ENCODE results near the gene MARS1. TPM values are rescaled to one million over a fixed set of nuclear protein-coding genes. Genes with fewer than 3 reads are reported as not detected.
"Not testable (repeated sequence)": the region's sequence is repeated elsewhere in the genome, so short reads cannot be mapped to it uniquely, and the experiment has no call there.

The MARS1 gene
- total RNA-seq, 2 donors from 2014 or later = 336 to 446 TPM

GRCh38 chr12:57479376-57480115, 8.3 kb upstream of the MARS1 start, which contains the start of gene ARHGAP9:
Gene ARHGAP9, minus strand, starts transcription at chr12:57479866. Its CDS starts 460 bp downstream, at chr12:57479406.
- ATAC-seq (peak; percentile 77), DNase-seq (ENCODE audit: low spot score) (peak; percentile 82)
- peaks cover 3% of the 10 kb centered on the region for H3K36me3 Mint-ChIP-seq
- H3K4me3 Mint-ChIP-seq = peak within 1 kb of the TSS; percentile 89
- H3K4me1 Mint-ChIP-seq (ENCODE audit: low read depth in 2 of 2) = peaks cover 62 to 76% of the 10 kb centered on the region in 2 donors
- H3K9me3 Mint-ChIP-seq = no peaks in the 10 kb centered on the region
- H3K27me3 Mint-ChIP-seq = no peaks in the 10 kb centered on the region
- peak within 1 kb of the TSS; percentile 98 to 100 for H3K27ac Mint-ChIP-seq

GRCh38 chr12:57481671-57482070, 6.2 kb upstream of the MARS1 start:
- ATAC-seq = no peak
- H3K4me3 Mint-ChIP-seq = peak overlapping the region; percentile 89
- no peak for DNase-seq (ENCODE audit: low spot score)
- H3K27ac Mint-ChIP-seq = peak overlapping the region; percentile 98 to 100
- peaks cover 50 to 58% of the 10 kb centered on the region in 2 donors for H3K4me1 Mint-ChIP-seq (ENCODE audit: low read depth in 2 of 2)
- H3K9me3 Mint-ChIP-seq = no peaks in the 10 kb centered on the region
- no peaks in the 10 kb centered on the region for H3K27me3 Mint-ChIP-seq
- H3K36me3 Mint-ChIP-seq = no peaks in the 10 kb centered on the region

- Mint-ChIP-seq H3K27ac (peak overlapping the region; percentile 14 to 31), H3K27me3 (no peaks in the 10 kb centered on the region), H3K4me3 (no peak overlapping the region), H3K36me3 (peaks cover 4% of the 10 kb centered on the region), H3K4me1 (ENCODE audit: low read depth in 2 of 2) (peaks cover 40 to 41% of the 10 kb centered on the region in 2 donors), H3K9me3 (no peaks in the 10 kb centered on the region)
- DNase-seq (ENCODE audit: low spot score) (no peak), ATAC-seq (no peak)
Measured at GRCh38 chr12:57483466-57483865, 4.4 kb upstream of the MARS1 start.

DNA sequence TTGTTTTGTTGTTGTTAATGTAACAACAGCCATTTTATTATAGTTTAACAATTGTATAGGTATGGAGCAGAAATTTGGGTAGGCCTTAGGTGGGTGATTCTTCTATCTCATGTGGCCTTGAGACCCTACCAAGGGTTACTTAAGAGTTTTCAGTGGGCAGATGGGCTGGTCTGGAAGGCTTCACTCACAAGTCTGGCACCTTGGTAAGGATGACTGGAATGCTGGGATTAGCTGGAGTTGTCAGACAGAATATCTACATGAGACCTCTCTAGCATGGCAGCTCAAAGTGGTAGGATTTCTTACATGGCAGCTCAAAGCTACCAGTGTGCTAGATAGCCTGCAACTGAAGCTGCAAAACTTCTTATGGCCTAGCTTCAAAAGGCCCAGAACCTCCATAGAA, 2.2 kb upstream of the MARS1 start:
- no peak overlapping the region for H3K27ac Mint-ChIP-seq

GRCh38 chr12:57487055-57487596, 742 bp upstream of the MARS1 start:
- Mint-ChIP-seq H3K4me3 (no peak overlapping the region), H3K27me3 (no peaks in the 10 kb centered on the region), H3K27ac (peak overlapping the region; percentile 84 to 98), H3K9me3 (no peaks in the 10 kb centered on the region), H3K4me1 (ENCODE audit: low read depth in 2 of 2) (peaks cover 30% of the 10 kb centered on the region in 2 donors), H3K36me3 (peaks cover 29% of the 10 kb centered on the region)
- ATAC-seq (no peak), DNase-seq (ENCODE audit: low spot score) (no peak)

More for the DNA sequence above, 2.2 kb upstream of the MARS1 start:
- H3K27me3 Mint-ChIP-seq = no peaks in the 10 kb centered on the region
- no peaks in the 10 kb centered on the region for H3K9me3 Mint-ChIP-seq
- peaks cover 16% of the 10 kb centered on the region for H3K36me3 Mint-ChIP-seq
- peaks cover 32 to 35% of the 10 kb centered on the region in 2 donors for H3K4me1 Mint-ChIP-seq (ENCODE audit: low read depth in 2 of 2)
- ATAC-seq = no peak
- no peak for DNase-seq (ENCODE audit: low spot score)
- H3K4me3 Mint-ChIP-seq = no peak overlapping the region

- H3K27me3 Mint-ChIP-seq = no peaks in the 10 kb centered on the region
- peak overlapping the region; percentile 95 for H3K4me3 Mint-ChIP-seq
- H3K36me3 Mint-ChIP-seq = peaks cover 37% of the 10 kb centered on the region
- no peaks in the 10 kb centered on the region for H3K9me3 Mint-ChIP-seq
- peak overlapping the region; percentile 84 to 98 for H3K27ac Mint-ChIP-seq
- peaks cover 25 to 28% of the 10 kb centered on the region in 2 donors for H3K4me1 Mint-ChIP-seq (ENCODE audit: low read depth in 2 of 2)
- no peak for DNase-seq (ENCODE audit: low spot score)
- ATAC-seq = peak in 1 of 2 donors; percentile 1
Measured at GRCh38 chr12:57488402-57489156, 711 bp downstream of the MARS1 start.

- H3K36me3 Mint-ChIP-seq = peaks cover 37% of the 10 kb centered on the region
- ATAC-seq (no peak), DNase-seq (ENCODE audit: low spot score) (no peak)
- peaks cover 24 to 28% of the 10 kb centered on the region in 2 donors for H3K4me1 Mint-ChIP-seq (ENCODE audit: low read depth in 2 of 2)
- peak overlapping the region; percentile 84 to 98 for H3K27ac Mint-ChIP-seq
- H3K27me3 Mint-ChIP-seq = no peaks in the 10 kb centered on the region
- H3K9me3 Mint-ChIP-seq = no peaks in the 10 kb centered on the region
- peak overlapping the region; percentile 95 for H3K4me3 Mint-ChIP-seq
Measured at GRCh38 chr12:57489157-57489641, 1.3 kb downstream of the MARS1 start.

- DNase-seq (ENCODE audit: low spot score) = no peak
- Mint-ChIP-seq H3K36me3 (peaks cover 37% of the 10 kb centered on the region), H3K4me1 (ENCODE audit: low read depth in 2 of 2) (peaks cover 24 to 28% of the 10 kb centered on the region in 2 donors), H3K27me3 (no peaks in the 10 kb centered on the region), H3K9me3 (no peaks in the 10 kb centered on the region), H3K4me3 (no peak overlapping the region), H3K27ac (peak overlapping the region in 1 of 2 donors; percentile 98)
- no peak for ATAC-seq
Measured at GRCh38 chr12:57490126-57490525, 2.3 kb downstream of the MARS1 start.

DNA sequence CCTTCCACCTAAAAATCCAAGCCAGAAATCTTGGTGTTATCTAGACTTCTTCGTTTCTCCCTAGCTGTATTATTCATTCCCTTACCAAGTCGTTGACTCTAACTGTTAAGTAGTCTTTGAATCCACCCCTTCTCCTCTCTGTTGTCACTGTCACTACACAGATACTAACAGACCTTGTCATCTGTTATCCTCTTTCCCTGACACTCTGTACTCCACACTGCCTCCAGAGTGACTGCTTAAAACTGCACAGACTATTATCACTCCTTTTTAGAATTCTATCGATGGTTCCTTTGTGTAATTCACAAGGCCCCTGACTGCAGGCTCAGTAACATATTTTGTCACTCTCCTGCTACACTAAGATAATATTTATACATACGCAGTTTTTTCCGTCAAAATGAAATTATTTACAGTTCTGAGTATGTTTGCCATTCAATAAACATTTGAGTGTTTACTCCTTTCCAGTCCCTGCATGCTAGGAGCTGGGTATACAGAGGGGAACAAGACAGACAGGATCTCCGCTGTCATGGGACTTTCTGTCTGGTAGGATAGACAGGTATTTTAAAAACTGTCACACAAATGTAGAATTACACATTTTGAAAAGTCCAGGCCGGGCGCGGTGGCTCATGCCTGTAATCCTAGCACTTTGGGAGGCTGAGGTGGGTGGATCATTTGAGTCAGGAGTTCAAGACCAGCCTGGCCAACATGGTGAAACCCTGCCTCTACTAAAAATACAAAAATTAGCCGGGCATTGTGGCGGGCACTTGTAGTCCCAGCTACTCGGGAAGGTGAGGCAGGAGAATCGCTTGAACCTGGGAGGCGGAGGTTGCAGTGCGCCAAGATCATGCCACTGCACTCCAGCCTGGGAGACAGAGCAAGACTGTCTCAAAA, 3.8 kb downstream of the MARS1 start:
- peak overlapping the region; percentile 13 to 23 for H3K27ac Mint-ChIP-seq
- DNase-seq (ENCODE audit: low spot score) (no peak), ATAC-seq (no peak)
- peaks cover 37% of the 10 kb centered on the region for H3K36me3 Mint-ChIP-seq
- no peaks in the 10 kb centered on the region for H3K27me3 Mint-ChIP-seq
- H3K9me3 Mint-ChIP-seq = no peaks in the 10 kb centered on the region
- H3K4me3 Mint-ChIP-seq = peak overlapping the region; percentile 43
- H3K4me1 Mint-ChIP-seq (ENCODE audit: low read depth in 2 of 2) = peaks cover 24 to 28% of the 10 kb centered on the region in 2 donors

DNA sequence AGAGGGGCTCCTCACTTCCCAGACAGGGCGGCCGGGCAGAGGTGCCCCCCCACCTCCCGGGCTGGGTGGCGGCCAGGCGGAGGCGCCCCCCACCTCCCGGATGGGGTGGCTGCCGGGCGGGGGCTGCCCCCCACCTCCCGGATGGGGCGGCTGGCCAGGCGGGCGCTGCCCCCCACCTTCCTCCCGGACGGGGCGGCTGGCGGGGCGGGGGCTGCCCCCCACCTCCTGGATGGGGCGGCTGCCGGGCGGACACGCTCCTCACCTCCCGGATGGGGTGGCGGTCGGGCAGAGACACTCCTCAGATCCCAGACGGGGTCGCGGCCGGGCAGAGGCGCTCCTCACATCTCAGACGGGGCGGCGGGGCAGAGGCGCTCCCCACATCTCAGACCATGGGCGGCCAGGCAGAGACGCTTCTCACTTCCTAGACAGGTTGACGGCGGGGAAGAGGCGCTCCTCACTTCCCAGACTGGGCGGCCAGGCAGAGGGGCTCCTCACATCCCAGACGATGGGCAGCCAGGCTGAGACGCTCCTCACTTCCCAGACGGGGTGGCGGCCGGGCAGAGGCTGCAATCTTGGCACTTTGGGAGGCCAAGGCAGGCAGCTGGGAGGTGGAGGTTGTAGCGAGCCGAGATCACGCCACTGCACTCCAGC, 7.3 kb downstream of the MARS1 start:
- H3K4me1 Mint-ChIP-seq (ENCODE audit: low read depth in 2 of 2) = peaks cover 21 to 22% of the 10 kb centered on the region in 2 donors
- not testable (repeated sequence) for H3K27ac Mint-ChIP-seq; H3K4me3 Mint-ChIP-seq; DNase-seq (ENCODE audit: low spot score); ATAC-seq; H3K27me3 Mint-ChIP-seq; H3K9me3 Mint-ChIP-seq
- peaks cover 35% of the 10 kb centered on the region for H3K36me3 Mint-ChIP-seq

GRCh38 chr12:57496822-57497221, 9.0 kb downstream of the MARS1 start:
- DNase-seq (ENCODE audit: low spot score) = no peak
- Mint-ChIP-seq H3K4me1 (ENCODE audit: low read depth in 2 of 2) (peaks cover 19 to 20% of the 10 kb centered on the region in 2 donors), H3K27ac (peak overlapping the region in 1 of 2 donors; percentile 42), H3K27me3 (no peaks in the 10 kb centered on the region), H3K36me3 (peaks cover 35% of the 10 kb centered on the region), H3K9me3 (no peaks in the 10 kb centered on the region), H3K4me3 (no peak overlapping the region)
- peak in 1 of 2 donors; percentile 81 for ATAC-seq

DNA sequence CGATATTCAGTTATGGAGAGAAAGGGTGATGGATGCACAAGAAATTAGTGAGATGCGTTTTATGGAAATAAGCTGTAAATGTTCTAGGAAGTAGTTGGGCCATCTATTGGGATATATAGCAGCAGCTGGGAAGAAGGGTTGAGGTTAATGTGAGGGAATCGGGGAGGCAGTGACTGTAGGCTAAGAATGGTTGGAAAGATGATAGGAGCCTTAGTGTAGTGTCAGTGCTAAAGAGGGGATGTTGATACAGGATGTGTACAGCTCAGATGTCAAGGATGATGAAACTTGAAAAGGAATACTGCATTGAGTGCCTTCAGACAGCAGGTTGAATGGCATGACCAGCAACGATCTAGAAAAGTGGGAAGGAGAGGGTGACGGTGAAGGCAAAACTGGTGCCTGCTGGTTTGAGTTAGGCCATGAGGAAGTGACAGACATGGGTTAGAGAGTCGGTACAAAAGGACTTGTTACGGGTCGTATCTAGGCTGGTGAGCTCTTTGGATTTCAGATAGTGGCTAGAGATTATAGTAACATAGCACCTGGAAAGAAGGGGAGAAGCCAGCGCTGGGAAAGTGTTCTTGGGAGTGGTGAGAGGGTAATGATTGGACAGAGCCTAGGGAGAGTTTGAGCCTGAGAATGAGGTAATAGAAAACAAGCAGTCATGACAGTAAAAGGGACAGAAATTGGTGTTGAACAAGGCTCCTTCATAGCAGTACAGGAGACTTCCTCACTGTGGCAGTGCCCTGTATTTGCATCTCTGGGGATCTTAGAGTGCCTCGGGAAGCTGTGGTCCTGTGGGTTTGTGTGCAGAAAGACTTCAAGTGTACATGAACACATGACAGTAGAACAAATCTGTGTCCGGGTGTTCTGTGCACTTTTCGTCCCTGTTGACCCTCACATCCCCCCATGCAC, 9.6 kb downstream of the MARS1 start:
- Mint-ChIP-seq H3K4me3 (no peak overlapping the region), H3K27me3 (no peaks in the 10 kb centered on the region), H3K9me3 (no peaks in the 10 kb centered on the region), H3K4me1 (ENCODE audit: low read depth in 2 of 2) (peaks cover 19 to 24% of the 10 kb centered on the region in 2 donors), H3K36me3 (peaks cover 37% of the 10 kb centered on the region), H3K27ac (peak overlapping the region in 1 of 2 donors; percentile 42)
- ATAC-seq = no peak
- no peak for DNase-seq (ENCODE audit: low spot score)

All from natural killer cell treated with Interleukin-12 subunit alpha and Interleukin-12 subunit beta and Interleukin-15 and Interleukin-18, amount 100 ng/mL, for 72 hours (primary cell).